Heart right ventricle (tissue), 16 donors: ENCODE data around the gene PLEKHJ1. TPM values are rescaled to one million over a fixed set of nuclear protein-coding genes. Genes with fewer than 3 reads are reported as not detected.

Experiments used
- ATAC-seq, 8 donors: fragments of 200-7000 bp; cut with Tn5 transposase; one replicate each; pipeline ENCODE4 v1.9.1; 2020; ENCODE audit warnings: mild to moderate bottlenecking in 8 of 8, moderate library complexity in 8 of 8, moderate number of reproducible peaks in 1 of 8
- DNase-seq, 2 donors: peaks; one replicate each; pipeline ENCODE4 v3.0.0-alpha.2; 2020
- H3K27ac ChIP-seq, 10 donors: fragments of 200-600 bp; sonication (generic) in 2 of 10; one replicate each; pipeline versions ENCODE4 v1.5.0 to v1.8.0; 2020 to 2022; ENCODE audit warnings: mild to moderate bottlenecking in 3 of 10
- H3K27me3 ChIP-seq, 7 donors: fragments of 200-600 bp; one replicate each; pipeline ENCODE4 v1.8.0; 2021 to 2022; ENCODE audit warnings: mild to moderate bottlenecking in 2 of 7
- H3K36me3 ChIP-seq, 9 donors: fragments of 200-600 bp; sonication (generic) in 1 of 9; one replicate each; pipeline versions ENCODE4 v1.5.0 to v1.8.0; 2020 to 2022; ENCODE audit warnings: mild to moderate bottlenecking in 2 of 9
- H3K4me1 ChIP-seq, 9 donors: fragments of 200-600 bp; sonication (generic) in 1 of 9; one replicate each; pipeline versions ENCODE4 v1.5.0 to v1.8.0; 2020 to 2022; ENCODE audit warnings: mild to moderate bottlenecking in 4 of 9
- H3K4me3 ChIP-seq, 10 donors: fragments of 200-600 bp; sonication (generic) in 2 of 10; one replicate each; pipeline versions ENCODE4 v1.5.0 to v1.8.0; 2020 to 2022; ENCODE audit warnings: mild to moderate bottlenecking in 7 of 10, moderate library complexity in 2 of 10
- H3K9me3 ChIP-seq, 11 donors: fragments of 200-600 bp in 10 of 11; sonication (generic) in 2 of 11; one replicate each; pipeline versions ENCODE4 v1.5.0 to v1.8.0; 2013 to 2022; ENCODE audit warnings: mild to moderate bottlenecking in 2 of 11, control low read depth in 1 of 11, moderate library complexity in 1 of 11
- WGBS, 2 donors: extraction: QIAGEN DNeasy Blood & Tissue Kit; methylation state at CpG; one replicate each; pipeline ENCODE4 v1.1.7; 2013; ENCODE audit warnings: inconsistent platforms in 1 of 2; 5-methylcytosine and 5-hydroxymethylcytosine counted together
- intact Hi-C, 10 donors: fragments of 100-400 bp; cut with DNase I; formaldehyde crosslinking; loops; one replicate each; pipeline versions ENCODE4 v1.11.1 to v1.14.2; 2022
- polyA plus RNA-seq, 2 donors: library from polyadenylated mRNA; stranded (reverse); fragments of 200-250 nt; gene quantifications; one replicate each; pipeline ENCODE4 v1.2.3, GENCODE V29; 2013
- total RNA-seq, 10 donors: library from RNA; stranded (reverse); fragmentation: NEBNext Ultra II Directional in 3 of 10; extraction: Animal tissue kit (Norgen Biotek cat#: 25700) in 3 of 10; gene quantifications; one replicate each; pipeline versions ENCODE4 v1.2.1 to v1.2.4, GENCODE V29; 2021 to 2023
- TF ChIP-seq, protein P1 (sequence below), 9 donors: fragments of 200-600 bp; sonication (generic) in 2 of 9; IDR thresholded peaks; one replicate each; pipeline versions ENCODE4 v1.5.0 to v1.8.0; 2021 to 2022; ENCODE audit warnings: antibody characterized with exemption in 9 of 9, mild to moderate bottlenecking in 5 of 9, moderate library complexity in 1 of 9
- donor health status: Arrhythmogenic right ventricular cardiomyopathy.
- donor health status: ischemic (EF 13 %, LVEDD 7.1; RV severe dilation, severe dysfunction).
- donor health status: healthy with polysubstance abuse.
- donor health status: DM: no; HTN: yes; CAD: no.
- donor health status: DM: no; HTN: no; CAD: no.
- donor health status: ischemic (EF 25% LVEDD 6.9; RV normal size, moderate dysfunction).
- donor health status: ischemic (EF 25% LVEDD 5.7; RV mildly dilated, moderate dysfunction).
- donor health status: healthy.
- donor health status: DM: yes; HTN: yes; CAD: no.
- donor health status: Ischemic cardiomyopathy.
- donor health status: ischemic (EF 35%, LVEDD 5.7; RV mildly dilated, moderate dysfunction).
- donor health status: nonischemic (EF 11% LVEDD 7.7; RV severe dilation, severe dysfunction).
- donor health status: DM: yes; HTN: yes; CAD: no.
- donor health status: PGD.
- donor health status: ischemic (EF 29% LVEDD 5.4; RV normal size, mild dysfunction).
- donor health status: nonischemic (EF 23%, LVEDD 6.1; RV moderate dilation, normal function).

Gene PLEKHJ1
- total and polyA plus RNA-seq, 12 donors, result 40.0 to 103 (median 46.8) TPM

DNA sequence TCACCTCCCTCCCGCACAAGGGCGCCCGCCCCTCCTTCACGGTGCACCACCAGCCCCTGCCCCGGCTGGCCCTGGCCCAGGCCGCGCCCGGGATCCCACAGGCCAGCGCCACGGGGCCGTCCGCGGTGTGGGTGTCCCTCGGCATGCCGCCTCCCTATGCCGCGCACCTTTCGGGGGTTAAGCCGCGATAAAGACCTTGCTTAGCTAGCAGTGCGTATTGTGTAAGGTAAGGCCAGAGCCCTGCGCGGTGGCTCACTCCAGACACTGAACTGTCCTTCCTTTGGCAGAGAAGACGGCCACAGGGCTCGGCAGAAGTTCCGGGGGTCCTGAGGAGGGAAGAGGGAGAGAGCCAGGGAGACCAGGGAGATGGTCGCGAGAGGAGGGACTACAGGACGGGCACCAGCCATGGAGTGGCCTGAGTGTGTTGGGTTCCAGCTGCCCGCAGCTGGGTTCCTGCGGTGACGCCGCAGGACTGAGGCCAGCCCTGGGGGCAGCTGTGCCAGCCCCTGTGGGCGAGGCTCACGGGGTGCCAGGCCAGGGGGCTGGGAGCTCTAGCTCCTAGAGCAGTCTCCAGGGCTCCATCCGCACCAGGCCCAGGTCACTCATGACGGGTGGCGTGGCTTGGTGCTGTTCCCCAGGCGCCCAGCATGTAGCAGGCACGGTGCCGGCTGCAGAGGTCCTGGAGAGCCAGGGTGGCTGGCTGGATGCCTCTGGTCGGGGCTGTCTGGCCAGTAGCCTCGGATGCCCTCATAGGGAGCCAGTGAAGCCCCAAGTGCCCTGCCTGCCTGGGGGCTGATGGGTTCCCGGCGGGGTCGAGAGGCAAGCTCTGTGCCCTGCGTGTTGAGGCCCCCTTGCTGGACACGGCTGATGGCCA is 7.7 kb downstream of the PLEKHJ1 start:
- DNase-seq, result no peak
- Histone ChIP-seq H3K4me1 (peaks cover 0 to 30% (median 4%) of the 10 kb centered on the region in 9 donors), H3K36me3 (peaks cover 6 to 98% (median 41%) of the 10 kb centered on the region in 9 donors), H3K27ac (no peak overlapping the region), H3K9me3 (no peaks in the 10 kb centered on the region), H3K4me3 (no peak overlapping the region), H3K27me3 (no peaks in the 10 kb centered on the region)
- peak in 3 of 8 donors; percentile 4 to 16 (median 10) for ATAC-seq
- TF ChIP-seq, protein P1, sequence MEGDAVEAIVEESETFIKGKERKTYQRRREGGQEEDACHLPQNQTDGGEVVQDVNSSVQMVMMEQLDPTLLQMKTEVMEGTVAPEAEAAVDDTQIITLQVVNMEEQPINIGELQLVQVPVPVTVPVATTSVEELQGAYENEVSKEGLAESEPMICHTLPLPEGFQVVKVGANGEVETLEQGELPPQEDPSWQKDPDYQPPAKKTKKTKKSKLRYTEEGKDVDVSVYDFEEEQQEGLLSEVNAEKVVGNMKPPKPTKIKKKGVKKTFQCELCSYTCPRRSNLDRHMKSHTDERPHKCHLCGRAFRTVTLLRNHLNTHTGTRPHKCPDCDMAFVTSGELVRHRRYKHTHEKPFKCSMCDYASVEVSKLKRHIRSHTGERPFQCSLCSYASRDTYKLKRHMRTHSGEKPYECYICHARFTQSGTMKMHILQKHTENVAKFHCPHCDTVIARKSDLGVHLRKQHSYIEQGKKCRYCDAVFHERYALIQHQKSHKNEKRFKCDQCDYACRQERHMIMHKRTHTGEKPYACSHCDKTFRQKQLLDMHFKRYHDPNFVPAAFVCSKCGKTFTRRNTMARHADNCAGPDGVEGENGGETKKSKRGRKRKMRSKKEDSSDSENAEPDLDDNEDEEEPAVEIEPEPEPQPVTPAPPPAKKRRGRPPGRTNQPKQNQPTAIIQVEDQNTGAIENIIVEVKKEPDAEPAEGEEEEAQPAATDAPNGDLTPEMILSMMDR (IDR thresholded peaks at IDR 0.05), result no peak
- 90 to 92% methylated on average over 48 of the region's 48 CpGs for WGBS, 2 donors
- intact Hi-C loops, result loop anchor here in 1 of 10 donors (10.0 kb wide), 1 partner anchor 54 kb away; no protein-coding TSS in a partner anchor

DNA sequence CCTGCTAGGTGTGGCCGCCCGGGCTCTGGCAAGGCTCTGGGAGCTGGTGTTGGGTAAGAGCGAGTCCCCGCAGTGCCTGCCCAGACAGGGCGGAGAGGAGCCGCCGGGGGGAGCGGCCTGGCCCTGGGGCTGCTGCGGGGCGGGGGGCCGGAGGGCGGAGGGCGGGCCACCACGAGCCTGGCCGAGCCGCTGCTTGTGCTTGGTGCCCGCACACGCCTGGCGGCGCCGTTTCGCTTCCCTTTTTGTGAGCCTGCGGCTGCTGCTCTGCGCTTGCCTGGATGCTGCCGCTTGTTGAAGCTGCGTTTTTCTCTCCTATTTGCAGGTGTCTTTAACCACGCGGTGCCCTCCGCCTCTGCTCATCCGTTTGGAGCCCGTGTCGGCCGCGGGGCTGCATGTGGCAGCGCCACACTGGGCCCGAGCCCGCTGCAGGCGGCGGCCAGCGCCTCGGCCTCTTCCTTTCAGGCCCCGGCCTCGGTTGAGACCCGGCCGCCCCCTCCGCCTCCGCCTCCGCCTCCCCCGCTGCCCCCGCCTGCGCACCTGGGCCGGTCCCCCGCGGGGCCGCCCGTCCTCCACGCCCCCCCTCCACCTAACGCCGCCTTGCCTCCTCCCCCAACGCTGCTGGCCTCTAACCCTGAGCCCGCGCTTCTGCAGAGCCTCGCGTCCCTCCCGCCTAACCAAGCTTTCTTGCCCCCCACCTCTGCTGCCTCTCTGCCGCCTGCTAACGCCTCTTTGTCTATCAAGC is 8.5 kb downstream of the PLEKHJ1 start:
- intact Hi-C loops, result loop anchor here in 1 of 10 donors (10.0 kb wide), 1 partner anchor 53 kb away; no protein-coding TSS in a partner anchor
- no peak overlapping the region for H3K4me3 ChIP-seq
- H3K27ac ChIP-seq, result no peak overlapping the region
- ATAC-seq, result no peak
- H3K36me3 ChIP-seq, result peaks cover 6 to 97% (median 45%) of the 10 kb centered on the region in 9 donors
- WGBS, 2 donors, result 93 to 94% methylated on average over 59 to 67 of the region's 67 CpGs
- peaks cover 0 to 24% (median 4%) of the 10 kb centered on the region in 9 donors for H3K4me1 ChIP-seq
- no peak for DNase-seq
- no peaks in the 10 kb centered on the region for H3K27me3 ChIP-seq
- TF ChIP-seq, protein P1 (IDR thresholded peaks at IDR 0.05), result no peak
- H3K9me3 ChIP-seq, result no peaks in the 10 kb centered on the region

DNA sequence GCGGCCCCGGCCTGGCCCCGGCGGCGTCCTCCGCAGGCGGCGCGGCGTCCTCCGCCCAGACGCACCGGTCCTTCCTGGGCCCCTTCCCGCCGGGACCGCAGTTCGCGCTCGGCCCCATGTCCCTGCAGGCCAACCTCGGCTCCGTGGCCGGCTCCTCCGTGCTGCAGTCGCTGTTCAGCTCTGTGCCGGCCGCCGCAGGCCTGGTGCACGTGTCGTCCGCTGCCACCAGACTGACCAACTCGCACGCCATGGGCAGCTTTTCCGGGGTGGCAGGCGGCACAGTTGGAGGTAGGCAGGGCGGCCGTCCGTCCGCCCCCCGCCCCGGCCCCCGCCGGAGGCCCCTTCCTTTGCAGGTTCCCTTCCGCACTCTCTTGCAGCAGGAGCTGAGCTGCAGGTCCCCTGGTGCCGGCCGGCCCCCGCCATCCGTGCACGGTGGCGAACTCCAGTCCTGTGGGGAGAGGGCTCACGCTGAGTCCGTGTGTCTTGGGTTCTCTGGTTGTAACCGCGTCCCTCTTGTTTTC is 9.2 kb downstream of the PLEKHJ1 start:
- H3K27me3 ChIP-seq, result no peaks in the 10 kb centered on the region
- no peak for ATAC-seq
- WGBS, 2 donors, result 96% methylated on average over 52 to 53 of the region's 53 CpGs
- intact Hi-C loops, result loop anchor here in 1 of 10 donors (10.0 kb wide), 1 partner anchor 52 kb away; no protein-coding TSS in a partner anchor
- TF ChIP-seq, protein P1 (IDR thresholded peaks at IDR 0.05), result no peak
- no peak for DNase-seq
- no peak overlapping the region for H3K4me3 ChIP-seq
- H3K36me3 ChIP-seq, result peaks cover 6 to 97% (median 50%) of the 10 kb centered on the region in 9 donors
- no peak overlapping the region for H3K27ac ChIP-seq
- H3K4me1 ChIP-seq, result peaks cover 0 to 19% (median 4%) of the 10 kb centered on the region in 9 donors
- H3K9me3 ChIP-seq, result no peaks in the 10 kb centered on the region
